HepG2 (cell line): ENCODE measurements around the gene TSACC. TPM values are rescaled to one million over a fixed set of nuclear protein-coding genes. Genes with fewer than 3 reads are reported as not detected.
A peak's percentile ranks its signal among the peaks of the same experiment; 100 is the strongest.

Experiments
- GLMP ChIP-seq: sonication (generic); formaldehyde crosslinking; IDR thresholded peaks from 2 replicates; pipeline ENCODE4 v1.9.0; 2021; ENCODE audit warnings: missing genetic modification reagents, mild to moderate bottlenecking, borderline replicate concordance
- HNF4A ChIP-seq: sonication (generic); formaldehyde crosslinking; IDR thresholded peaks from 2 replicates; pipeline ENCODE4 v1.4.0; 2020; ENCODE audit warnings: missing genetic modification reagents
- KDM5A ChIP-seq: fragments of 200-600 bp; sonication (generic); IDR thresholded peaks from 2 replicates; pipeline ENCODE4 v1.7.0; 2018; ENCODE audit warnings: antibody characterized with exemption, mild to moderate bottlenecking, low read length, borderline replicate concordance
- PAWR ChIP-seq: sonication (generic); formaldehyde crosslinking; IDR thresholded peaks from 2 replicates; pipeline ENCODE4 v1.4.0; 2020; ENCODE audit warnings: missing genetic modification reagents, mild to moderate bottlenecking, borderline replicate concordance
- POLR2A ChIP-seq, 2 experiments: IDR thresholded peaks; 2 replicates each; pipeline ENCODE4 v1.6.1; 2011; ENCODE audit warnings: low read depth in 2 of 2, low read length in 2 of 2, mild to moderate bottlenecking in 1 of 2, moderate library complexity in 1 of 2; ENCODE audit not compliant: insufficient read depth in 1 of 2
- POLR2AphosphoS5 ChIP-seq: IDR thresholded peaks from 2 replicates; pipeline ENCODE4 v1.6.1; 2012; ENCODE audit warnings: low read depth, low read length
- RCOR2 ChIP-seq: IDR thresholded peaks from 2 replicates; pipeline ENCODE4 v1.6.1; 2016; ENCODE audit warnings: missing biosample characterization, missing genetic modification reagents
- RXRA ChIP-seq: sonication (generic); formaldehyde crosslinking; IDR thresholded peaks from 2 replicates; pipeline ENCODE4 v1.5.1; 2020; ENCODE audit warnings: missing genetic modification reagents
- SALL1 ChIP-seq: sonication (generic); formaldehyde crosslinking; IDR thresholded peaks from 2 replicates; pipeline ENCODE4 v1.8.0; 2022; ENCODE audit warnings: mild to moderate bottlenecking, missing genetic modification reagents
- YEATS4 ChIP-seq: sonication (generic); formaldehyde crosslinking; IDR thresholded peaks from 2 replicates; pipeline ENCODE4 v1.4.0; 2020; ENCODE audit warnings: missing genetic modification reagents, borderline replicate concordance
- ZFP1 ChIP-seq: IDR thresholded peaks from 2 replicates; pipeline ENCODE4 v1.6.1; 2016
- ZNF263 ChIP-seq: sonication (generic); formaldehyde crosslinking; IDR thresholded peaks from 2 replicates; pipeline ENCODE4 v1.4.0; 2020; ENCODE audit warnings: missing genetic modification reagents
- ZNF564 ChIP-seq: sonication (generic); formaldehyde crosslinking; IDR thresholded peaks from 2 replicates; pipeline ENCODE4 v1.8.1; 2023; ENCODE audit warnings: mild to moderate bottlenecking, missing genetic modification reagents
- ZNF615 ChIP-seq: sonication (generic); formaldehyde crosslinking; IDR thresholded peaks from 2 replicates; pipeline ENCODE4 v1.5.0; 2020; ENCODE audit warnings: mild to moderate bottlenecking, missing genetic modification reagents, borderline replicate concordance
- ZNF704 ChIP-seq: sonication (generic); formaldehyde crosslinking; IDR thresholded peaks from 2 replicates; pipeline ENCODE4 v1.8.1; 2023; ENCODE audit warnings: mild to moderate bottlenecking, inconsistent platforms, moderate library complexity, missing genetic modification reagents, borderline replicate concordance
- ZNF770 ChIP-seq: sonication (generic); formaldehyde crosslinking; IDR thresholded peaks from 2 replicates; pipeline ENCODE4 v1.5.0; 2020; ENCODE audit warnings: mild to moderate bottlenecking, missing genetic modification reagents
- ZNF878 ChIP-seq: sonication (generic); formaldehyde crosslinking; IDR thresholded peaks from 2 replicates; pipeline ENCODE4 v1.8.1; 2023; ENCODE audit warnings: mild to moderate bottlenecking, missing genetic modification reagents, moderate library complexity
- polyA plus RNA-seq, 8 experiments: library from polyadenylated mRNA; depleted of rRNA in 3 of 8; stranded (reverse) in 7 of 8; unstranded in 1 of 8; fragments of >200 nt; fragmentation: Illumina TruSeq in 4 of 8; extraction: Trizol in 4 of 8; gene quantifications; 2 replicates each; pipeline versions ENCODE4 v1.2.1 to v1.2.3, GENCODE V29; 2011 to 2016; ENCODE audit warnings: low read depth in 4 of 8, missing spikeins in 1 of 8, mixed read lengths in 1 of 8; ENCODE audit not compliant: insufficient read depth in 1 of 8
- total RNA-seq, 5 experiments: library from RNA; depleted of rRNA; stranded (reverse); fragments of >200 nt; fragmentation: Illumina TruSeq; extraction: Trizol; gene quantifications; 2 replicates each; pipeline ENCODE4 v1.2.3, GENCODE V29; 2016; ENCODE audit warnings: low read depth in 1 of 5
- TF ChIP-seq, protein P1 (sequence below): IDR thresholded peaks from 2 replicates; pipeline ENCODE4 v1.6.1; 2018; ENCODE audit warnings: missing genetic modification reagents, mild to moderate bottlenecking, missing compliant biosample characterization
- TF ChIP-seq, protein P2 (sequence below): sonication (generic); formaldehyde crosslinking; IDR thresholded peaks from 2 replicates; pipeline ENCODE4 v1.4.0; 2020; ENCODE audit warnings: missing genetic modification reagents, borderline replicate concordance
- TF ChIP-seq, protein P3 (sequence below): sonication (generic); formaldehyde crosslinking; conservative IDR thresholded peaks from 2 replicates; pipeline ENCODE4 v1.5.0; 2020; ENCODE audit warnings: missing genetic modification reagents

Gene TSACC
- total and polyA plus RNA-seq, 2 of the 13 experiments (the other 11 are each of a cell fraction or from before 2014, with no cell fraction given): 1.5 to 2.6 TPM

DNA sequence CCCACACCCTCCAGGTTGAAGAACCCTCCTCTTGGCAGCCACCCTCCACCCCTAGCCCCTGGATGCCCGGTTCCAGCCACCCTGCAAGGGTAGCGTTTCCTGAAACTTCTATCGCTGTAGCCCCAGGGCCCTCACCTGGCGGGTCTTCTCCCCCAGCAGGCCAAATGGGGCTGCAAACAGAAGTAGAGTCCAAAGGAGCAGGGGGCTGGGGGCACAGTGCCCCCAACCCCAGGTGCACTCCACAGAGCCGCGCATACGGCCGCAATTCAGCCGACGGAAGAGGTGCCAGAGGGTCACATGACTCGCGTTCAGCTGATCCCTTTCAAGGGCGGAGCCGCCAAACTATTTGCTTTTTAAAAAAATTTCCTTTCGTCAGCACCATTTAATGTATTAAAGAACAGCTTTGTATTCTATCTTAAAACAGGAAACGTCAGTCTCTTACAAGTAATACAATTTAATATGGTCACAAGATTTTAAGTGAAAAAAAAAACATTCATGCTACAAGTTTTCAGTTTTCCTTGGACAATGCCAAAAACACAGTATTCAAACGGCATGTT is 42.9 kb upstream of the TSACC start, which contains the start of gene GLMP (continued):
- TF ChIP-seq KDM5A (peak; percentile 96), SALL1 (peak; percentile 26; the same call in 1 of the 2 replicates), ZNF564 (CRISPR knock-in tag) (0 out of 2 replicates have a peak, but pooled peaks have one; percentile 34), GLMP (CRISPR knock-in tag) (no peak), RXRA (CRISPR knock-in tag) (0 out of 2 replicates have a peak, but pooled peaks have one; percentile 22), PAWR (CRISPR knock-in tag) (no peak), ZNF263 (CRISPR knock-in tag) (0 out of 2 replicates have a peak, but pooled peaks have one; percentile 3), HNF4A (CRISPR knock-in tag) (0 out of 2 replicates have a peak, but pooled peaks have one; percentile 3), ZNF878 (CRISPR knock-in tag) (0 out of 2 replicates have a peak, but pooled peaks have one; percentile 41), RCOR2 (CRISPR knock-in tag) (no peak), POLR2AphosphoS5 (peak; percentile 79), POLR2A (IDR thresholded peaks at IDR 0.05; ENCODE audit: insufficient read depth in 1 of 2, low read depth in 2 of 2, low read length in 2 of 2) (peak; percentile 49 to 65; a peak in 3 of 4 replicates), YEATS4 (CRISPR knock-in tag) (peak; percentile 62; the same call in 1 of the 2 replicates), ZNF615 (no peak), ZFP1 (CRISPR knock-in tag) (no peak), ZNF770 (CRISPR knock-in tag) (peak; percentile 13; the same call in 1 of the 2 replicates), ZNF704 (CRISPR knock-in tag) (peak; percentile 39; the same call in 1 of the 2 replicates)
- TF ChIP-seq, protein P1, sequence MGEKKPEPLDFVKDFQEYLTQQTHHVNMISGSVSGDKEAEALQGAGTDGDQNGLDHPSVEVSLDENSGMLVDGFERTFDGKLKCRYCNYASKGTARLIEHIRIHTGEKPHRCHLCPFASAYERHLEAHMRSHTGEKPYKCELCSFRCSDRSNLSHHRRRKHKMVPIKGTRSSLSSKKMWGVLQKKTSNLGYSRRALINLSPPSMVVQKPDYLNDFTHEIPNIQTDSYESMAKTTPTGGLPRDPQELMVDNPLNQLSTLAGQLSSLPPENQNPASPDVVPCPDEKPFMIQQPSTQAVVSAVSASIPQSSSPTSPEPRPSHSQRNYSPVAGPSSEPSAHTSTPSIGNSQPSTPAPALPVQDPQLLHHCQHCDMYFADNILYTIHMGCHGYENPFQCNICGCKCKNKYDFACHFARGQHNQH (CRISPR knock-in tag): 0 out of 2 replicates have a peak, but pooled peaks have one; percentile 37
- TF ChIP-seq, protein P2, sequence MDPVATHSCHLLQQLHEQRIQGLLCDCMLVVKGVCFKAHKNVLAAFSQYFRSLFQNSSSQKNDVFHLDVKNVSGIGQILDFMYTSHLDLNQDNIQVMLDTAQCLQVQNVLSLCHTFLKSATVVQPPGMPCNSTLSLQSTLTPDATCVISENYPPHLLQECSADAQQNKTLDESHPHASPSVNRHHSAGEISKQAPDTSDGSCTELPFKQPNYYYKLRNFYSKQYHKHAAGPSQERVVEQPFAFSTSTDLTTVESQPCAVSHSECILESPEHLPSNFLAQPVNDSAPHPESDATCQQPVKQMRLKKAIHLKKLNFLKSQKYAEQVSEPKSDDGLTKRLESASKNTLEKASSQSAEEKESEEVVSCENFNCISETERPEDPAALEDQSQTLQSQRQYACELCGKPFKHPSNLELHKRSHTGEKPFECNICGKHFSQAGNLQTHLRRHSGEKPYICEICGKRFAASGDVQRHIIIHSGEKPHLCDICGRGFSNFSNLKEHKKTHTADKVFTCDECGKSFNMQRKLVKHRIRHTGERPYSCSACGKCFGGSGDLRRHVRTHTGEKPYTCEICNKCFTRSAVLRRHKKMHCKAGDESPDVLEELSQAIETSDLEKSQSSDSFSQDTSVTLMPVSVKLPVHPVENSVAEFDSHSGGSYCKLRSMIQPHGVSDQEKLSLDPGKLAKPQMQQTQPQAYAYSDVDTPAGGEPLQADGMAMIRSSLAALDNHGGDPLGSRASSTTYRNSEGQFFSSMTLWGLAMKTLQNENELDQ (CRISPR knock-in tag): no peak
- TF ChIP-seq, protein P3, sequence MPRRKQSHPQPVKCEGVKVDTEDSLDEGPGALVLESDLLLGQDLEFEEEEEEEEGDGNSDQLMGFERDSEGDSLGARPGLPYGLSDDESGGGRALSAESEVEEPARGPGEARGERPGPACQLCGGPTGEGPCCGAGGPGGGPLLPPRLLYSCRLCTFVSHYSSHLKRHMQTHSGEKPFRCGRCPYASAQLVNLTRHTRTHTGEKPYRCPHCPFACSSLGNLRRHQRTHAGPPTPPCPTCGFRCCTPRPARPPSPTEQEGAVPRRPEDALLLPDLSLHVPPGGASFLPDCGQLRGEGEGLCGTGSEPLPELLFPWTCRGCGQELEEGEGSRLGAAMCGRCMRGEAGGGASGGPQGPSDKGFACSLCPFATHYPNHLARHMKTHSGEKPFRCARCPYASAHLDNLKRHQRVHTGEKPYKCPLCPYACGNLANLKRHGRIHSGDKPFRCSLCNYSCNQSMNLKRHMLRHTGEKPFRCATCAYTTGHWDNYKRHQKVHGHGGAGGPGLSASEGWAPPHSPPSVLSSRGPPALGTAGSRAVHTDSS (CRISPR knock-in tag): 0 out of 2 replicates have a peak, but pooled peaks have one; percentile 55
